D721Med (cell line): ENCODE data around the gene SIPA1L2.
A peak's percentile ranks its signal among the peaks of the same experiment; 100 is the strongest.

Experiments used
- DNase-seq: peaks from one replicate; pipeline ENCODE4 v3.0.0; 2011; ENCODE audit warnings: low spot score; ENCODE audit not compliant: insufficient read length
- FAIRE-seq: peaks from 2 replicates; lab custom pipeline; 2011; peaks lifted over from hg19 to GRCh38; lab: Jason Lieb, UNC
- TF ChIP-seq, protein P1 (sequence below): IDR thresholded peaks from 2 replicates; pipeline ENCODE4 v1.5.1; 2012; ENCODE audit warnings: mild to moderate bottlenecking, control low read depth; ENCODE audit not compliant: insufficient read depth; ENCODE audit errors: missing control alignments

Gene SIPA1L2, protein sequence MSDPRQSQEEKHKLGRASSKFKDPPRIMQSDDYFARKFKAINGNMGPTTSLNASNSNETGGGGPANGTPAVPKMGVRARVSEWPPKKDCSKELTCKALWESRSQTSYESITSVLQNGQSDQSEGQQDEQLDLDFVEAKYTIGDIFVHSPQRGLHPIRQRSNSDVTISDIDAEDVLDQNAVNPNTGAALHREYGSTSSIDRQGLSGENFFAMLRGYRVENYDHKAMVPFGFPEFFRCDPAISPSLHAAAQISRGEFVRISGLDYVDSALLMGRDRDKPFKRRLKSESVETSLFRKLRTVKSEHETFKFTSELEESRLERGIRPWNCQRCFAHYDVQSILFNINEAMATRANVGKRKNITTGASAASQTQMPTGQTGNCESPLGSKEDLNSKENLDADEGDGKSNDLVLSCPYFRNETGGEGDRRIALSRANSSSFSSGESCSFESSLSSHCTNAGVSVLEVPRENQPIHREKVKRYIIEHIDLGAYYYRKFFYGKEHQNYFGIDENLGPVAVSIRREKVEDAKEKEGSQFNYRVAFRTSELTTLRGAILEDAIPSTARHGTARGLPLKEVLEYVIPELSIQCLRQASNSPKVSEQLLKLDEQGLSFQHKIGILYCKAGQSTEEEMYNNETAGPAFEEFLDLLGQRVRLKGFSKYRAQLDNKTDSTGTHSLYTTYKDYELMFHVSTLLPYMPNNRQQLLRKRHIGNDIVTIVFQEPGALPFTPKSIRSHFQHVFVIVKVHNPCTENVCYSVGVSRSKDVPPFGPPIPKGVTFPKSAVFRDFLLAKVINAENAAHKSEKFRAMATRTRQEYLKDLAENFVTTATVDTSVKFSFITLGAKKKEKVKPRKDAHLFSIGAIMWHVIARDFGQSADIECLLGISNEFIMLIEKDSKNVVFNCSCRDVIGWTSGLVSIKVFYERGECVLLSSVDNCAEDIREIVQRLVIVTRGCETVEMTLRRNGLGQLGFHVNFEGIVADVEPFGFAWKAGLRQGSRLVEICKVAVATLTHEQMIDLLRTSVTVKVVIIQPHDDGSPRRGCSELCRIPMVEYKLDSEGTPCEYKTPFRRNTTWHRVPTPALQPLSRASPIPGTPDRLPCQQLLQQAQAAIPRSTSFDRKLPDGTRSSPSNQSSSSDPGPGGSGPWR (N-terminal part only)

DNA sequence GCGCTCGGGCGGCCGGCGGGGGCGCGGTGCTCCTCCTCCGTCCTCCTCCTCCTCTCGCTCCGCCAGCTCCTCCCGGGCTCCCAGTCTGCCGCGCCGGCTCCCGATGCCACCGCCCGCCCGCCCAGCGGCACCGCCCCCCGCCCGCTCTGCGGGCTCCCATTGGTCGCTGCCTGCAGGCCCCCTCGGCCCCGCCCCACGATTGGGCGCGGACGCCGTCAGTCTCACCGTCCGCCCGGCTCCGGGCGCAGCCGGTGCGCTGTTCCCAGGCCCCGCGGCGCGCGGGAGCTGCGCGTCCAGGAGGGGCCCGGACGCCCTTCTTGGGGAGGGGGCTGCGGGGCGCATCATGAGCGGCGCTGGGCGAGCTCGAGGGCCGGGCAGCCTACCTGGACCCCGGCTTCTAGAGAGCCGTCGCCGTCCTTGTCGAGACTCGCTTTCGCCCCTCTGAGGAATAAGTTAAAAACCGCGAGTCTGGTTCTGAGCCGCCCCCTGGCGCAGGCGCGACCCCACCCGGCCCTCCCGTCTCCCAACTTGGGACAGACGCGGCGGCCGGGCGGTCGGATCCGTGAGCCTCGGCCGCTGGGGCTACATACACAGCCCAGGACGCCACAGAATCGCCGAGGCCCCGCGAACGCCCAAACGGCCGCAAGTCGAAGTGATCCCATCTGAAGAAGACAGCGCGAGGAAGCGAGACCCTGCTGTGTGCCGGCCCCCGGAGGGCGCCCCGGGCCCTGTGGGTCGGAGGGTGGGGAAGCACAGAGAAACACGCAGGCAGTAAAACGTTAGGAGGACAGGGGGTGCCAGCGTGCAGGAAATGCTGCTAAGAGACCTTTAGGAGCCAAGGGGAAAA, at the start of gene SIPA1L2:
Gene SIPA1L2 (minus strand): TSS at position 87 of the 847 bp plus-strand sequence. CDS start 114,794 bp downstream, outside the sequence.
- DNase-seq (peak; percentile 99), FAIRE-seq (no peak)
- TF ChIP-seq, protein P1, sequence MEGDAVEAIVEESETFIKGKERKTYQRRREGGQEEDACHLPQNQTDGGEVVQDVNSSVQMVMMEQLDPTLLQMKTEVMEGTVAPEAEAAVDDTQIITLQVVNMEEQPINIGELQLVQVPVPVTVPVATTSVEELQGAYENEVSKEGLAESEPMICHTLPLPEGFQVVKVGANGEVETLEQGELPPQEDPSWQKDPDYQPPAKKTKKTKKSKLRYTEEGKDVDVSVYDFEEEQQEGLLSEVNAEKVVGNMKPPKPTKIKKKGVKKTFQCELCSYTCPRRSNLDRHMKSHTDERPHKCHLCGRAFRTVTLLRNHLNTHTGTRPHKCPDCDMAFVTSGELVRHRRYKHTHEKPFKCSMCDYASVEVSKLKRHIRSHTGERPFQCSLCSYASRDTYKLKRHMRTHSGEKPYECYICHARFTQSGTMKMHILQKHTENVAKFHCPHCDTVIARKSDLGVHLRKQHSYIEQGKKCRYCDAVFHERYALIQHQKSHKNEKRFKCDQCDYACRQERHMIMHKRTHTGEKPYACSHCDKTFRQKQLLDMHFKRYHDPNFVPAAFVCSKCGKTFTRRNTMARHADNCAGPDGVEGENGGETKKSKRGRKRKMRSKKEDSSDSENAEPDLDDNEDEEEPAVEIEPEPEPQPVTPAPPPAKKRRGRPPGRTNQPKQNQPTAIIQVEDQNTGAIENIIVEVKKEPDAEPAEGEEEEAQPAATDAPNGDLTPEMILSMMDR, result peak; percentile 79

DNA sequence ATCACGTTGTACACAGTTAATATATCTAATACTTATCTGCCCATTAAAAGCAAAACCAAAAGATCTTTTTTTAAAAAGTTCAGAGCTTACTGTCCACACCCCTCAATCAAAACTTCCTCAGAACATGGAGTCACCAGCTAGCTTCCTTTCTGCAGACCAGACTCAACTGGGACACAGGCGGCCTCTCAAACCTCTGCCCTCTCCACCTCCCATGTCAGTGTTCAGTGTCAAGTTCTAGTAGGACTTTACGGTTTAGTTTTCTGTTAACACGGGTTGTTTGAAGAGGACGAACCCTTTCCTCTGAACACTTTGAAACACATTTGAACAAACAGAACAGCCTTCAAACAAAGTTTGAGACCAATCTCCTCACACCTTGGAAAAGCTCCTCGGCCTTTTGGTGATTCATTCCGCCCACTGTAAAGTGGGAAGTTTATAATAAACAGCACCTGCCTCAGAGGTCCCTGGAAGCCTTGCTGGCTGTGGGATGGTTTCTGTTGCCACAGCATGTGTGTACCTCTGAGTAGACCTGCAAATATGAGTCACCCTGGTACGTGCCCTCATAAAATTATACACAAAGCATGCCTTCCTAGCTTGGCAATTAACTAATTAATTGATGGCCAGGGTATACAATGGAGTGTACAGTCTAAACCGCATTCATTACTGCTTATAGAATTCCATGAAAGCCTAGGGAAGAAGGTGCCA, 48.4 kb upstream of the SIPA1L2 start:
- DNase-seq (no peak), FAIRE-seq (no peak)
- TF ChIP-seq, protein P1, result no peak

DNA sequence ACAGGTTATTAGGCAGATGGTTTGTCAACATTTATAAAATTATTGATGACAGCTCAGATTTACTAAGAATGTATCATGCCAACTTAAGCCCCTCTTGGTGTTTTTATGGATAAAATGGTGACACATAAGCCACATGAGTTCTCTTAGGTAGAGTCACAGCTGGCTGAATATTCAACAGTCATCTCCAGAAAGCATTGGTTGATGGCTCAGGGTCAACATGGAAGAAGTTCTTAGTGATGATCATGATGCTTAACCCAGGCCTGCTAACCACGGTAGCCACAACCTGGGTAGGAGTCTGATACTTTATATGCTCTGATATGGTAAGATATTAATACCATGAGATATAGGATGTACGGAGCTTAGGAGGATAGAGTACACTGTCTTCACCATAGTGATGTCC, 46.4 kb upstream of the SIPA1L2 start:
- TF ChIP-seq, protein P1, result no peak
- DNase-seq, result no peak
- FAIRE-seq, result no peak

DNA sequence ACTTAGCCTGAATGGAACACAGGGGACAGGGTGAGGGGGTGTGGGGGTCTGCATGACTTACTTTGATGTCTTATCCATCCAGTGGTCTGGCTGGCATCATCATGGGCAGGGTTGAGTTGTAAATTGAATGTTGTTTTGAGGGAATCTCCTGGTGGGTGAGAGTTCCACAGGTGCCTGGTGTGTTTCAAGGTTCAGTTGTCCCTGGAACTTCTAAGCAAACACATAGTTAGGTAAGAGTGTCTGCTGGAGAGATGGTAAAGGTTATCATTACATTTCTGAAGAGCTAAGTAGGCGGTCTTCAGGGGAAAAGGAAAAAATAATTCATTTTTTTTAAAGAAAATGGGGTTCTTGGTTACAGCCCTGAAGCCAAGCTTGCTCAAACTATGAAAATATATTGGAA, 46.0 kb upstream of the SIPA1L2 start:
- TF ChIP-seq, protein P1, result no peak

DNA sequence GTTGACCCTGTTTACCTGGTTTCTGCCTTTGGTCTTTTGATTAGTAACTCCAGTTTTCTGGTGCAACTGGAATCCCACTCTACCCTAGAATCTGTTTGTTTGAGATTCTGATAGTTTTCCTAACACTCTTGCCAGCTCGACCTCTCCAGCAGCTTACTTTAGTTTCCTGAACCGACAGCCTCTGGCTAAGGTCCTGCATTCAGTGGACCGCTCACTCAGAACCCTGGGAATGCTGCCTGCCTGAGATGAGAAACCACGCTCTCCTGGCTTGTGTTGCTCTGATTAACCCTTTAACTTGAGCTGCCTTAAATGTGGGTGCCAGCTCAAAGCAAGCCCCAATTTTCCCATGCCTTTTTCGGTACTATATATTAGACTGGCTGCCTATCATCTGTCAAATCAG, 45.3 kb upstream of the SIPA1L2 start:
- TF ChIP-seq, protein P1, result no peak
- FAIRE-seq, result no peak
- DNase-seq, result no peak

More for the DNA sequence above, 46.0 kb upstream of the SIPA1L2 start:
- DNase-seq (no peak), FAIRE-seq (no peak)

DNA sequence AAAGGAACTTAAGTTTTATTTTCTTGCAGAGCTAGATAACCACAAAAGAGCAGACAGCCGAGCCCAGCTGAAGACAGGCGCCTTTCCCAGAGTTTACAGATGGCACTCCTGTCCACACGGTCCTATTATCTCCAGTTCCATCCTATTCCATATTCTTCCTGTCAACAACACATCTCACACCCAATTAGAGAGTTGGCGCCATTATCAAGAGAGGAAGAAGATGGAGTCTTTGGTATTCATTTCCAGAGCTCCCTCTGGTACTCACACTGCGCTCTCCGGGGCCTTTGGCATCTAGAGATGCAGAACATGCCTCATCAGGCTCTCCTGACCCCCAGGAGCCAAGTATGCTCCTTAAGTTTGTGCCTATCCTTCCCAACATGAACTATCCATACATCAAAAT, 43.3 kb upstream of the SIPA1L2 start:
- no peak for DNase-seq
- TF ChIP-seq, protein P1, result no peak
- FAIRE-seq, result no peak
